Loucy (cell line): Measurements from ENCODE around the gene STX19.

Source experiments
- CTCF ChIP-seq: fragments of 200-600 bp; sonication (generic); conservative IDR thresholded peaks from 2 replicates; pipeline ENCODE4 v1.5.1; 2014; ENCODE audit warnings: mild to moderate bottlenecking, antibody characterized with exemption, low read length
- EZH2phosphoT487 ChIP-seq: fragments of 200-600 bp; IDR thresholded peaks from 2 replicates; pipeline ENCODE4 v1.6.1; 2018; ENCODE audit warnings: antibody characterized with exemption, mild to moderate bottlenecking, moderate library complexity, borderline replicate concordance

GRCh38 chr3:94008253-94008652 lies 20.1 kb downstream of the STX19 start:
- no peak for TF ChIP-seq CTCF
- no peak for TF ChIP-seq EZH2phosphoT487
